GM21515 (cell line): ENCODE data around the gene LPAR1.

Source experiments
- ATAC-seq: cut with Tn5 transposase; IDR thresholded peaks from one replicate; pipeline ENCODE4 v1.9.1; 2021; ENCODE audit not compliant: unreplicated experiment

LPAR1 gene

DNA sequence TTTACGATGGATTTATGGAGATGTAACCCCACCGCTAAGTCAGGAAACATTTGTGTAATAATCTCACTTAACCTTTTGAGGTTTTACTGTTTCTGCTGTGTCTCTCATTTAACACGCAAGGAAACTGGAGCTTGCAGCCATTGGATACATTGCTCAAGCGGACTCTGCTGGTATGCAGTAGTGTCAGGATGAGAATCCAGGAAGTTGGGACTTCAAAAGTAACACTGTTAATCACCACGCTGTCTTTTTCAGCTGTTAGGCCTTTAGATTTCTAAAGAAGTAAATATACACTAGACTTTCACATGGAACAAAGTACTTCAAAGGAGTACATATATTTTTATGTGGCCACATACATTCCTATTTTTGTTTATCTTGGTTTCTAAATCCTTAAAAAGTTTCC is 114.7 kb downstream of the LPAR1 start:
- ATAC-seq = no peak

DNA sequence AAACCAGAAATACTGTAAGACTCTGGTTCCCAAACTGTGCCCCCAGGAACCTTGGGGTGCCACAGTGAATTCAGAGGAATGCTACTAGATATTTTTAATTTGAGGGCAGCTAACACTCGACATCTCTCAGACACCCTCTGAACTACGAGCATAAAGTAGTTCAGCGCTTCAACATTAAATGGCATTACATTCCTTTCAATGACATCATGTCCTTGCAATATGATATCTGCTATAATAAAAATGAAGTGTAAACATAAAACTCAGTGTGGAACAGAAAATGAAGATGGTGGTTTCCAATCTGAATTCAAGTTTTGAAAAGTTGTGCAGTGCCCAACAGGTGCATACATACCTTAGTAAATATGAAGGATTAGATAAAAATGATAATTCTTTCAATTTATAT is 116.1 kb downstream of the LPAR1 start:
- ATAC-seq = no peak

GRCh38 chr9:110921705-110922104 is 116.6 kb downstream of the LPAR1 start:
- no peak for ATAC-seq

DNA sequence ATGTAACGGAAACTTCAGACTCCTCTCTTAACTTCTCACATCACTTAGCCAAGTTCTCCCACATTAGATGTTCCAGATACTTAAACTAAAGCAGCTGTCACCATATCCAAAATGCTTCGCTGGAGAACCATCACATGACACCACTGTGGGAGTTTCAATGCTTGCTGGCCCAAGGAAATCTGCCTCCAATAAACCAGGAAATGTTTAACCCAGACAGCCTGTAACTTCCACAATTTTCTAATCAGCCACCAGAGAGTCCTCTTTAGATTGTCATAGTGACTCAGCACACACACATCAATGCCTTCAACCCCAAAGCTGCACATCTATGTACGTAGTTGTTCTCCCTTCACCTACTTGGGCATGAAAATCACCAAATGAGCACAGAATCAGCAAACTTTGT is 118.7 kb downstream of the LPAR1 start:
- ATAC-seq = no peak

- ATAC-seq = no peak
Measured at GRCh38 chr9:110919050-110919435, 119.2 kb downstream of the LPAR1 start.

DNA sequence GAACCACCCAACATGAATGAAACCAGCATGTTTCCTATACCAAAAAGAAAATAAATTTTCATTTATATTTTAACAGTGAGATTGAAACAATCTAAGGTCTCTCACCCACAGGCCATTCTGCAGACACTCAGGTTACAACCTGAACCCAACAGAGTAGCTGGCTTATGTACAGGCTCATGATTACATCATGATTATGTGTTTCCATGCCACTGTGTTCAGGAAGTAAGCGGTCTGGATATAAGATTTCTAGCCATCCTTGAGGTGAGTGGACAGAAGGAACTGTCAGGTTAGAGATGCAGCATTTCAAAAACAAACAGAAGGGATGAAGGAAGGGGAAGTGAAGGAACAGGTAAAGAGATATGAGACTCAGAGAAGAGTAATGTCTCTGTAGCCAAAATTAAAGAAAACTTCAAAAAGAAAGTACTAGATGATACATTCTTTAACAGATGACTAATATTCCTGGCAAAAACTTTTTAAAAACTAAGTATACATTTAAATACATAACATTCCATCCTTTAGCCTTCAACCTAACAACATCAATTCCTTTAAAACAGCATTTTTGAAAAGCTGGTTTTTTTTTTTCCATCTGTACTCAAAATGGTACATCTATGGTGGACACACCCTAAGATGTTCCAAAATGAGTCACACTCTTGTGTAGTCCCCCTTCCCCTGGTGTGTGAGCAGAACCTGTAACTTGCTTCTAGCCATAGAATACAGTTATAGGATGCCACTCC is 119.8 kb downstream of the LPAR1 start:
- ATAC-seq = no peak

GRCh38 chr9:110916403-110916802 is 121.9 kb downstream of the LPAR1 start:
- ATAC-seq = no peak

- ATAC-seq = no peak
Measured at GRCh38 chr9:110912419-110913291, 125.6 kb downstream of the LPAR1 start.

DNA sequence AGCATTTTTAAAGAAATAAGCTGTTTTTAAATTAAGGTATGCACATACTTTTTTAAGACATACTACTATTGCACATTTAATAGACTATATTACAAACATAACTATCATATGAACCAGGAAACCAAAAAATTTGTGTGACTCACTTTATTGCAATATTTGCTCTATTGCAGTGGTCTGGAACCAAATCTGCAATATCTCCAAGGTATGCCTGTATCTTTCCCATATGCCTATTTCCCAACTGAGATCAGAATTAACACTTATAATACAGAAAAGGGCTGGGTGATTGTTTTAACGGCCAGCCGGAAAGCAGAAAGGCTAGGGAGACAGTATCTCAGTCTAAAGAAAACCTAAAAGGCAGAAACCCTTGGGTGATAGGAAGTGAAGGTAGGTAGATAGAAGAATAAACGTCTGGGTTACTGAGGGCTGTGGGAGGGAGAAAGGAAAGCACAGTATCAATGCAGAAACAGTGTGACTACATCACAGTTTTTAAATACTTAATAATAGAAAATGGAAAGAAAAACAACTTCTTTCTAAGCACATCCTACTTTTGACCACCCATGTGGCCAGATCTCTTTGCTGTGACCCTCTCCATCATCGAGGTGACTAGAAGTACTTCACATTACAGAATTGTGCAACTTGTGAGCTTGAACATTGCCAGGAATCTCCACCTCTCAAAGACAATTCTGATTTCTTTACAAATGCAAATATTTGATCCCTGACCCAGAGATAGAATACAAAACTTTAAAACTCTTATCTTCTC is 126.4 kb downstream of the LPAR1 start:
- no peak for ATAC-seq

- ATAC-seq = no peak
Measured at GRCh38 chr9:110908894-110909293, 129.4 kb downstream of the LPAR1 start.

DNA sequence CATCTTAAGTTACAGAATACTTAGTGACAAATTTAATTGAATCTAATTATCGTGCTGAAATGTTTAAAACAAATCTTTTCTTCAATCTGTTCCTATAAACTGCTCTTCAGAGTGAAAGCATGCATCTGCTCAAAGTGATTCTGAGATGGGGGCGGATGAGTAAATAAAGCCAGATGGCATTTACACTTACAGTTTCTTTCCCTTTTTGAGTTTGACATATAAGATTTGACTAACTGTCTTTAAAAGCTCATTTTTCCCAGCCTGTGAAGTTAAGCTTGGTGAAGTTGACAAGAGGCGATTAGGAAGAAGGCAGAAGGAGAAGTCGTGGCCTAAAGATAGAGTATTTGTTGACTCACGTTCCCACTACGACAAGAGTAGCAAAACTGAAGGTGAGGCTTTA is 137.4 kb downstream of the LPAR1 start:
- no peak for ATAC-seq

DNA sequence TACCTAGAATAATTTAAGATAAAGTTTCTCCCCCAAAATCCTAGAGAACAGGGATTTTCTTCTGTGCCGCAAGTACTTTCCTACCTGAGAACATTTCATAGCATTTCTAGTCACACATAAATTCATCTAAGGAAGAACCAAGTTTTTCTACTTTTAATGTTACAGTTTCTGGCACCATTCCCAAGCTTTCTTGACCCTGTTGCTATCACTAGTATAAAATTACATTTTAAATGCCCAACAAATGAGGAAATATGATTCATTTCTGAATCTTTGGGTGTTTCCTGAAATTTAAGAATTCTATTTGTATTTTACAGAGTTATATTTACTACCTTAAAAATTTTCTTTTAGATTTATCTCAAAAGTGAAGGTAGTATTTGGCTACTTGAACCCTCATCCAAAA is 137.8 kb downstream of the LPAR1 start:
- ATAC-seq = no peak

DNA sequence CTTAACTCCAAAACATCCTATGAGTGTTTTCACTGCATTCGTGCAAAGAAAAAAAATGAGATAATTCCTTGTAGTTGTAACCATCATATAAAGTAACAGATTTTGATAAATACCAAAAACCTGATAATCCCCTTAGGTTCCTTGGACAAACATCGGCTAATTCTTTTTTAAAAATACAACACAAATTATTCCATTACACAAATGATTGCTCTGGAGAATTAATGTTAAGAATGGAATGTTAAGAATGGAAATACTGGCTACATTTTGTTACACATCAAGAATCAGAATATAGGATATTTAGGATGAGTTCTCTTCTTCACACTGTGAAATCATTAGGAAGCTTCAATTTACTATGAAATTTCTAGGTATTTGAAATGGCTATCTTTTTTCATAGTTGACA is 139.4 kb downstream of the LPAR1 start:
- ATAC-seq = no peak

GRCh38 chr9:110898358-110898757 is 139.9 kb downstream of the LPAR1 start:
- no peak for ATAC-seq

GRCh38 chr9:110897943-110898342 is 140.3 kb downstream of the LPAR1 start:
- ATAC-seq = no peak

DNA sequence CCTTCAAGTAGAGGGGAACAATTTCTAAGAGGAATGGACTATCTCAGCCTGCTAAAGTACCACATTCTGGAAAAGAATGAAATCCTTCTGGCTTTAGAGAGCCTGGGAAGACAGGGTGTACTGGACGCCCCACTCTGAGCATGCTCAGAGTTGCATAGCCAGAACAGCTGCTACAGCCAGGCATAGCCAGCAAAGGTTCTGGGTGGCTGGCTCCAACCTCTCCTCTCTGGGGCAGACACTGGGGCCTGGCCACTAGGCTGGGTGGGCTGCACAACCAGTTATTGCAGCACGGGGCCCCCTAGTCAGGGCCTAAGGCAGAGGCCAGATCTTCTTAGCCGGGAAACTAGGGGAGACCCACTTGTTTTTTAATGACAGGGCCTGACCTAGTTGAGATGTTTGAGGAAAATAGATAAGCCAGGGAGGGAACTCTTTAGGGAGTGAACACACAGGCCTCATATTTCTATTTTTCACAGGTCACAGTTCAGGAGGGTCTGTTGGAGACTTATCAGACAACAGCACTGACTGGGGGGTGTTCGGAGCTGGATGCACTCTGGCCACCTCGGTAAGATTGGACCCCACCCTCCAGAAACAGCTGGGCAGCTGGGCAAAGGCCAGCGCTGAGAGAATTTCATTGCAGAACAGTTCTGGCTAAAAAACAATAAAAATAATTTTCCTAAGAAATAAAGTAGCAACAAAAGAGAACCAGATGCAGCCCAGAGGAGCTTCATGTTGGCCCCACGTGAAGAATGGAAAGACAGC is 142.9 kb downstream of the LPAR1 start:
- no peak for ATAC-seq

DNA sequence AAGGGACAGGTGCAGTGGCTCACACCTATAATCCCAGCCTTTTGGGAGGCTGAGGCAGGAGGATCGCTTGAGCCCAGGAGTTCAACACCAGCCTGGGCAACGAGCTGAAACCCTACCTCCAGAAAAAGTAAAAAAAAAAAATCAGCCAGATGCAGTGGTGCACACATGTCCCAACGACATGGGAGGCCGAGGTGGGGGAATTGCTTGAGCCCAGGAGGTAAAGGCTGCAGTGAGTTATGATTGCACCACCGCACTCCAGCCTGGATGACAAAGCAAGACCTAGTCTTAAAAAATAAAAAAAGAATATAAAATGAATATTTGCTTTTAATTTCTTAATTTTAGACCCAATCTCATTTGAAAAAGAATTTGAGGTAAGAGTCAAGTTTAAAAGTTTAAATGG is 143.5 kb downstream of the LPAR1 start:
- ATAC-seq = no peak

DNA sequence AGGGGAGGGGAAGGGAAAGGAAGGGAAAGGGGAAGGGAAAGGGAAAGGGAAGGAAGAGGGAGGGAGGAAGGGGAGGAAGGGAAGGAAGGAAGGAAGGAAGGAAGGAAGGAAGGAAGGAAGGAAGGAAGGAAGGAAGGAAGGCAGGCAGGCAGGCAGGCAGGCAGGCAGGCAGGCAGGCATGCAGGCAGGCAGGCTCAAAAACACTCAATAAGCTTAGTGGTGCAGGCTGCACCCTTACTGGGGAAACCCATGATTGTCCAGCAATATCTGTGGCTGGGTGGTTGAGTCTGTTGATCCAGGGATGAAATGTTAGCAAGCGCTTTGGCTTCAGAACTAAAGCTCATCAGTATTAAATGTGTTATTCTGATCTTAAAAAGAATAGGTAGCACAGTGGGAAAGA is 145.6 kb downstream of the LPAR1 start:
- no peak for ATAC-seq

- ATAC-seq = no peak
Measured at GRCh38 chr9:110891760-110892159, 146.5 kb downstream of the LPAR1 start.

DNA sequence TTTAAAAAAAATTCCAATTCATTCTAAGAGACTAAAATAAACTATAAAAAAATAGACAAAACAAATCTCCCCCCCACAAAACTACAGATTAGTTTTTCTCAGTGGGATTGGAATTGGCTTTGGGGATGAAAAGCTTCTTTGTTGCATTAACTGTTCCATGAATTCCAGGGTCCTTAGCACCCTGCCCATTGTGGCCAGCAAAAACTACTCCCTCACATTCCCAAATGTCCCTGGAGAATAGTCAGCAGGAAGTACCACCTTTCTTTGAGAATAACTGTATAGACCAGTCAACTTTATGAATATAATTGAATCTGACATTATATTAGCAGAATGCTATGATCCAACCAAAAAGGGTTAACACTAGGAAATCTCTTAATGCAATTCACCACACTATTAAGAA is 147.9 kb downstream of the LPAR1 start:
- ATAC-seq = no peak

- no peak for ATAC-seq
Measured at GRCh38 chr9:110887276-110887675, 151.0 kb downstream of the LPAR1 start.
